Measurements from ENCODE around the gene PTPRA.
A peak's percentile ranks its signal among the peaks of the same experiment; 100 is the strongest.
"Not testable (repeated sequence)": the region's sequence is repeated elsewhere in the genome, so short reads cannot be mapped to it uniquely, and the experiment has no call there.

Gene PTPRA

DNA sequence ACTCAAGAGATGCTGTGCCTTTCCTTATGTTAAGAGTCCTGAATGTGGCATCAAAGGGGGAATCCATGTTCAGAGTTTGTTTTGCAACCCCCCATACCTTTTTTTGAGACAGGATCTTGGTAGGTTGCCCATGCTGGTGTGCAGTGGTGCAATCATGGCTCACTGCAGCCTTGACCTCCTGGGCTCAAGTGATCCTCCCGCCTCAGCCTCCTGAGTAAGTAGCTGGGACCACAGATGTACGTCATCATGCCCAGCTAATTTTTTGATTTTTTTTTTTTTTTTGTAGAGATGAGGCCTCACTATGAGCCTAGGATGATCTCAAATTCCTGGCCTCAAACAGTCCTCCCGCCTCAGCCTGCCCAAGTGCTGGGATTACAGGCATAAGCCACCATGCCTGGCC, 16.5 kb downstream of the PTPRA start:
- DNase-seq (ENCODE audit: low spot score), result no peak

DNA sequence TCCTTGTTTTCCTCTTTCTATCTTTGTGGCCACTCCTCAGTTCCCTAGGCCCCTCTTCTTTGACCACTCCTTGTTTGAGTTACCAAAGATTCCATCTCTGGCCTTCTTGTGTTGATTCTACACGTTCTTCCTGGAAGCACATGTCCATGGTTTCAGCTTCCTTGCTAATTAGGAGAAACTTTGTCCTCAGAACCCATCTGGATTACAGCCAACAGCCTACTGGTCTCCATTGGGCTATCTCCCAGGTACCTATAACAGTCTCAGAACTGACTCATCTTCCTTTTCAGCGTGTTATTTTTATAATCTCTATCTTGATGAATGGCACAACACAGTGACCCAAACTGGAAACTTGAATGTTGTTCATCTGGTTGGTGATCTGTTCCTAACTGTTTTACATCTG, 17.5 kb downstream of the PTPRA start:
- no peak for DNase-seq (ENCODE audit: low spot score)

DNA sequence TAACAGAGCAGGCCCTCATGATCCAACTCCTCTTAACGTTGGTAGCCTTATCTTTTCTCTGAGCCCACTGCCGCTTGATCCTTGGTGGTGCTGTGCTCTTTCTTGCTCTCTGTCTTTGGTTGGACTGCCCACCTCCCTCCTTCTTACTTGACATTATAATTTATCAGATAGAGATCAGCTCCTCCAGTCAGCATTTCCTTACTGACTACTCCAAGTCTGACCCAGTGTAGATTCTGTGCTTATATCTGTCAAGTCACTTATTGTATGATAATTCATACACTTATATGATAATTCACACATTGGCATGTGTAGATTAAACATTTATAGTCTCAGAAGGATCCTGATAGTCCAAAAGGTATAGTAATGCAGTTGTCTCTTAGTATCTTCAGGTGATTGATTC, 18.1 kb downstream of the PTPRA start:
- DNase-seq (ENCODE audit: low spot score), result no peak

DNA sequence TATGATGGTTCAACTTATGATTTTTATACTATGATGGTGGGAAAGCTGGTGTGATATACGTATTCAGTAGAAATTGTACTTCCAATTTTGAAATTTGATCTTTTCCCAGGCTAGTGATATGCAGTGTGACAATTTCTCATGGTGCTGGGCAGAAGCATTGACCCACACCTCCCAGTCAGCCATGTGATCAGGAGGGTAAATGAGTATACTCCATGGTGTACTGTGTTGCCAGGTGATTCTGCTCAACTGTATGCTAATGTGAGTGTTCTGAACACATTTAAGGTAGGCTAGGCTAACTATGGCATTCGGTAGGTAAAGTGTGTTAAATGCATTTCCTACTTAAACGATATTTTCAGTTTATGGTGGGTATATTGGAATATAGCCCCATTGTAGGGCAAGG, 19.1 kb downstream of the PTPRA start:
- no peak for DNase-seq (ENCODE audit: low spot score)

DNA sequence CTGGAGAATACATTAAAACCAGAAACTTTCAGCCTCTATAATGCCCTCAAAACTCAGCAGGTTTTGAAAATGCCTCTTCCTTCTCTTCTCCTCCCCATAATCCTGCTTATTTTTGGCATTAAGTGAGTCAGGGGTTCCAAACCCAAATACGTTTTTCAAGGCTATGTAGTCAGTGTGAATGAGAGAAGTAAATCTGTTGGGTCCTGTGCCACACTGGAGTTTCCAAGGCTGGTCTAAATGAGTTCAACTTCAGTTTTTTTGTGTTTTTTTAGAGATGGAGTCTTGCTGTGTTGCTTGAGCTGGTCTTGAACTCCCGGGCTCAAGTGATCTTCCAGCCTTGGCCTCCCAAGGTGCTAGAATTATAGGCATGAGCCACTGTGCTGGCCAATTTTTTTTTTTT, 20.9 kb downstream of the PTPRA start:
- no peak for DNase-seq (ENCODE audit: low spot score)

DNA sequence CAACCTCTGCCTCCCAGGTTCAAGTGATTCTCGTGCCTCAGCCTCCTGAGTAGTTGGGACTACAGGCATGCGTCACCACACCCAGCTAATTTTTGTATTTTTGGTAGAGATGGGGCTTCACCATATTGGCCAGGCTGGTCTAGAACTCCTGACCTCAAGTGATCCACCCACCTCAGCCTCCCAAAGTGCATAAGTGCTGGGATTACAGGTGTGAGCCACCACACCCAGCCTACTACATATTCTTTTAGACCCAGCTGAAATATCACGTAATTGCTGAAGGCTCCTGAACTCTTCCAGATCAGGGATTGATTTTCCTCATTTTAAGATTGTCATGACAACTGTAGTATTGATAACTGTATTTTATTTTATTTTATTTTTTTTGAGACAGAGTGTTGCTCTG, 21.9 kb downstream of the PTPRA start:
- DNase-seq (ENCODE audit: low spot score), result not testable (repeated sequence)

DNA sequence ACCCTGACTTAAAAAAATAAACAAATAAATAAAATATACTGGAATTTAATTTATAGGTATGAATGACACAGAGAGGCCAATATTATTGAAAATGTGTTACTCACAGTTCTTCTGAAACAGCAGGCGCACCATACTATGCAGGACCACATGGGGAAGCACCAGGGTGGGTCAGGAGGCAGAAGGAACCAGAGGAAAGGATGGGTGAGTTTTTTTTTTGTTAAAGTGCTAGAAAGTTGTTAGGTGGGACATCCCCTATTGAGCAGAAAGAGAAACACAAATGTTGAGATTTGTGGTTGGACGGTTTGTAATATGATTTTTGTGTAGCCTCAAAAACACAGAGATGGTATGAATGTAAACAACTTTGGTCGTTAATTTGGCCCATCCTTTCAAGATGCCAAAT, 26.0 kb downstream of the PTPRA start:
- DNase-seq (ENCODE audit: low spot score), result no peak

DNA sequence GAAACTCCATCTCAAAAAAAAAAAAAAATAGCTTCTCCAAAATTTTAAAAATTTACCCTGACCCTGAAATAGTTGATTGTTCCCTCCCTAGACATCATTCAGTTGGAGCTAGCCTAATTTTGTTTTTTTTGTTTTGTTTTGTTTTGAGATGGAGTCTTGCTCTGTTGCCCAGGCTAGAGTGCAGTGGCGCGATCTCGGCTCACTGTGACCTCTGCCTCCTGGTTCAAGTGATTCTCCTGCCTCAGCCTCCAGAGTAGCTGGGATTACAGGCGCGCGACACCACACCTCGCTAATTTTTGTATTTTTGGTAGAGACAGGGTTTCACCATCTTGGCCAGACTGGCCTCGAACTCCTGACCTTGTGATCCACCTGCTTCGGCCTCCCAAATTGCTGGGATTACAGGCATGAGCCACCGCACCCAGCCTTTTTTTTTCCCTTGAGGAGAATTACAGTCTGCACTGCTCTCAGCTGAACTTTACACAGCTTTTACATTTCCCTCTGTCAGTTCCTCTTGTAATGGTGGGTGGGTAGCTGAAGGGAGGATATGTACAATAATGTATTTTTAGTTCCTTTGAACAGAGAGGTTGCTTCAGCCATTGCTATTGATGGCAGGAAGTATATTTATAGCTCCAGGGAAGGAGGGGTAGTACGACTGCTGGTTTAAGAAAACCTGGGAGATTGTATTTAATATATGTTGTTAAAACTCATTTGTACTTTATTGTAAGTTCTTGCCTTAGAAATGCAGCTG, 27.7 kb downstream of the PTPRA start:
- DNase-seq (ENCODE audit: low spot score), result peak; percentile 25

DNA sequence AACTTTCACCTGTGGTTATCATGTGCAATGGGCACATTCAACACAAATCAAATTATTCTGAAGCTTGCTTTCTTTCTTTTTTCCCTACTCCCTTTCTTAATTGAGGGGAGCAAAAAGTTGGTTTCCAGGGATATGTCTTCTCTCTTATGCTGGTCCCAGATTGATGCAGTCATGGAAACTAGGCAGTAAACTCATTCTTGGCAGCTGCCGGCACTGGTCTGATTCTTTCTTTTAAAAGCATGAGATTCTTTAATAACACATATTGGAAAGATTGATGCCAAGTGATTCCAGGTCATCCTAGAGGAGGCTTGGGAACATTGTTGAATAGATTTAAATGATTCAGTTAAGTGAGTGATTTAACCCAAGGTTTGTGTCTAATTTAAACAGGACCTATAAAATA, 29.0 kb downstream of the PTPRA start:
- DNase-seq (ENCODE audit: low spot score), result no peak

DNA sequence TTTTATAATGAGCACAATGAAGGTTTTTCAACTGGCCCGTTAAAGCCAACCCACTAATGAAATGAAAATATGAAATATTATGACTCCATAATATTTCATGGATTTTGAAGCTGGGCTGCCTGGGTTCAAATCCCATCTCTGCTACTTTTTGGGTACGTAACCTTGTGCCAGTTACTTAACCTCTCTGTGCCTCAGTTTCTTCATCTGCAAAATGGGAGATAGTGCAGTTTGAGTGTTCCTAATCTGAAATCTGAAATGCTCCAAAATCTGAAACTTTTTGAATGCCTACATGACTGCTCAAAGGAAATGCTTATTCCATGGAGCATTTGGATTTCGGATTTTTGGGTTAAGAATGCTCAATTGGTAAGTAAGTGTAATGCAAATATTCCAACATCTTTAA, 29.5 kb downstream of the PTPRA start:
- DNase-seq (ENCODE audit: low spot score), result no peak

DNA sequence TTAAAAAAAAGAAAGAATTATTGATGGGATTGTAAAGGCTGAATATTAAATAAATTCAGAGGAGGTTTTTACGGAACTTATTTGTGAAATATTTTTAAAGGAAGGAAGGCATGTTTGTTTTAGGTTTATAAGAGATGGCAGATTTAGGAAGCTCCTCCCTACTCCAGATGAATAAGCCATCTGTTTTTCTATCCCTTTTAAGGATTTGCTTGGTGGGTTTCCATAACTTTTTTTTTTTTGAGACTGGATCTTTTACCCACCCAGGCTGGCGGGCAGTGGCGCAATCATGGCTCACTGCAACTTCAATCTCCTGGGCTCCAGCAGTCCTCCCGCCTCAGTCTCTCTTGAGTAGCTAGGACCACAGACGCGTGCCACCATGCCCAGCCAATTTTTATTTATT, 30.4 kb downstream of the PTPRA start:
- DNase-seq (ENCODE audit: low spot score), result no peak

DNA sequence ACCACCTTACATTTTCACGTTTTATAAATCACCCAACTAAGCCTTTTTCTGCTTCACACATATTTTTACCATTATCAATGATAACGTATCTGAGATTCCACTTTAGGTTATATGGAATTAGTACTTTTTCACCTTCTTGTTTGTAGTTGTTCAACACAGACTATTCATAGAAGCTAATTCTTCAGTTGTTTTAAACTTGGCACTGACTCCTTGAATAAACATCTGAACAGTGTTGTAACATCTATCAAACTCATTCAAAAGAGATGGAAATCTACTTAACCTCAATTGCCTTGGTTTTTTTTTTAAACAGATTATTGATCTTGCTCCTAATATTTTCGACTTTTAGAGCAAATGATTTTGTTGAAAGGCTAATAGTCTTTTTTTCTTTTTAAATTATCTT, 34.2 kb downstream of the PTPRA start:
- DNase-seq (ENCODE audit: low spot score), result no peak

DNA sequence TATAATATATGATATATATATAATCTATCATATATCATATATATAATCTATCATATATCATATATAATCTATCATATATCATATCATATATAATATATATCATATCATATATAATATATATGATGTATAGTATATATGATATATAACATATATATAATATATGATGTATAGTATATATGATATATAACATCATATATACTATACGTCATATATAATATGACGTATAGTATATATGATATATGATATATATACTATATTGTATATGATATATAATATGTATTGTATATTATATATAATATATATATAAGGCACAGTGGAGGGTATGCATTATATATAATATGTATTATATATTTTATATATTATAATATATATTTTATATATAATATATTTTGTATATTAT, 36.7 kb downstream of the PTPRA start:
- DNase-seq (ENCODE audit: low spot score), result no peak

DNA sequence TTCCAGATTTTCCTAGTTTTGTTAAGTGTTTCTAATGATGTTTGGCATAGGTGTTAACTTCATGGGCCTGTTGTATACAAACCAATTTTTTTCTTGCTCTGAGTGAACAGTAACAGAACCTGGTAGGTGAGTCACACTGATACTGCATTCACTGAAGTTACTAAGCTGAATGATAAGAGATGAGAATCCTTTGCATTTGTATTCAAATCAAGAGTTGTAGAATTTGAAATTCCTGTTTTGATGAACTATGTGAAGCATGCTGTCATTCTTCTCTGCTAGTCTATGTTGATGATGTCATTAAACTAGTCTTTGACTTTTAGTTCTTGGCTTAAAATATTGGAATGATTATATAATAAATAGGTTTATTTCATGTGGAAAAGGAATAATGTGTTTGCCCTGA, 37.9 kb downstream of the PTPRA start:
- DNase-seq (ENCODE audit: low spot score), result no peak

DNA sequence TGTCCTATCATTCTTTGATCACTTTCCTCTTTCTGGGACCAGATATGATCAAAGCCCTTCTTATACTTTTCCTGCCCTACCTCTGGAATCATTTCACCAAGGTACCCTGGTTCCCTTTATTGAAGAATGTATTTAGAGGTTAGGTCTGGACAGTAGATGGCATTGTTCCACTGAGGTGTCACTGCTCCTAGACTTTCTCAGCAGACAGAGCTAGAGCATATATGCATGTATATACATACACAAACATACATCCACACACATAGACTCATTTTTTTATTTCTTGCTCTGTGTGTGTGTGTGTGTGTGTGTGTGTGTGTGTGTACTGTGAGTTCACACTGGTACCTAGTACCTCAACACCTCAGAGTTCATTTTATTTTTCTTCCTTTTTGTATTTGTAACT, 40.9 kb downstream of the PTPRA start:
- peak; percentile 26 for DNase-seq (ENCODE audit: low spot score)

DNA sequence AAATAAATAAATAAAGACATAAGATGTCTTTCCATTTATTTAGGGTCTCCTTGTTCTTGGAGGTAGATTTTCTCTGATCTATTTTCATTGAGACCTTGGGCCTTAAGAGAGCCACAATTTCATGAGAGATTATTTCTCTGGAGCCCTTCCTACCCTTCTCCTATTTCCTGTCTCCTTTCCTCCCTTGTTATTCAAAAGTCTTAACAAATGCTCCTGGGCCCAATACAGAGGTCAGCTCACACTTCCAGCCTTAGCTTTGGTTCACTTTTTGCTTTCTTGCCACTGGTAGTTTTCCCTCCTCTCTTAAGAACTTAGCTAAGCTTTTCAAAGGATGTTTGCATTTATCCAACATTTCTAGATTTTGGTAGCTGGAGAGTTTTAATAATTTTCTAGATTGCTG, 44.0 kb downstream of the PTPRA start:
- DNase-seq (ENCODE audit: low spot score), result no peak

DNA sequence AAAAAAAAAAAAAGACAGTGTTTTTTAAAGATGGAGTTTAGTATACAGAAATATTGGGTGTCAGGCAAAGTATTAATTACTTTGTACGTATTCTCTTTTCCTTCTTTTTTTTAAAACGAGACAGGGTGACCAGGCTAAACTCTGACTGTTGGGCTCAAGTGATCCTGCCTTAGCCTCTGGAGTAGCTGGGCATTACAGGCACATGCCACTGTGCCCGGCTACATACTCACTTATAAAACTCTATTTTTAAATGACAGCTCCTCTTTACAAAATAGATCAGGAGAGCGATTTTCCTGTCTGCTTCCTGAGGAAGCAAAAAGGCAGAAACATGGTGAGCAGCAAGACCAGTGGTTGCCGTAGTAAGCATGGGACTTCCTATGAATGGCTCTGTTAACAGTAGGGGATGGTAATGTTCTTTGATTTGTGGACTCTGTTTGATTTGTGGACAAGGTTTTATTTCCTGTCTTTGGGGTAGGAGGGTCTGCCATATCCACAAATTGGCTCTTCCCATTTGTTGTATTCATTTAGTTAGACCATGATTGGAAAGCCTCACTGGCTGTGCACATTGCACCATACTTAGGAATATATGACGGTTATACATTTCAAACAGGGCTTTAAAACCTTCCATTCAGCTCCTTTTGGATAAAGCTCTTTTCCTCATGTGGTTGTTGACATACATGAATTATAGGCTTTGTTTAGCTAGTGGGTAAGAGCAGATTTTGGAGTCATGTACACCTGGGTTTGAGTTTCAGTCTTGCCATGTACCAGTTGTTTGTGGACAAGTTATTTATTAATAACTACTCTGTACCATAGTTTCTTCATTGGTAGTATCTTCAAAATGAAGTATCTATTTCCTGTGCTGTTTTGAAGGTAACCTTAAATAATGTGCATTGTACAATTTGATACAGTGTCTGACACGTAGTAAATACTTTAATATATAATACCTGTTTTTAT, 45.1 kb downstream of the PTPRA start:
- DNase-seq (ENCODE audit: low spot score), result no peak

DNA sequence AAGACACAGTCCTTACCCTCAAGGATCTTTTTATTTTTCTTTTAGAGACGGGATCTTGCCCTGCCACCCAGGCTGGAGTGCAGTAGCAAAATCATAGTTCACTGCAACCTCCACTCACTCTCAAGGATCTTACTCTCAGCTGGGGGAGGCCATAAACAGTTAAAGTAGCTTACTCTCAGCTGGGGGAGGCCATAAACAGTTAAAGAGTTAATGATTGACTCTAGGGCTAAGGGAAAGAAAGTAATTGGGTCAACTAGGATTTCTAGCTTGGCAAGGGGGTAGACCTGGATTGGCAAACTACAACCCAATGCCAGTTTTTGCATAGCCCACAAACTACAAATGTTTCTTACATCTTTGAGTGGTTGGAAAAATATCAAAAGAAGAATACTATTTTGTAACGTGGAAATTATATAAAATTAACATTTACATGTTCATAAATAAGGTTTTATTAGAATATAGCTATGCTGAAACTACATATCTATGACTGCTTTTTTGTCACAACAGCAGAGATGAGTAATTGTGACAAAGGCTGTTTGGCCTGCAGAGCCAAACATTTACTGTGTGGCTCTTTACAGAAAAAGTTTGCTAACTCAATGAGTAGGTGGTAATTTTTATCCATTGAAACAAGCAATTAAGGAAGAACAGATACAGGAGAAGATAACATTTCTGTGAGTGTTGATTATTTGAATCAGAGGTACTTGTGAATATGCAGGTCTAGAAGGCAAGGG, 46.4 kb downstream of the PTPRA start:
- no peak for DNase-seq (ENCODE audit: low spot score)

DNA sequence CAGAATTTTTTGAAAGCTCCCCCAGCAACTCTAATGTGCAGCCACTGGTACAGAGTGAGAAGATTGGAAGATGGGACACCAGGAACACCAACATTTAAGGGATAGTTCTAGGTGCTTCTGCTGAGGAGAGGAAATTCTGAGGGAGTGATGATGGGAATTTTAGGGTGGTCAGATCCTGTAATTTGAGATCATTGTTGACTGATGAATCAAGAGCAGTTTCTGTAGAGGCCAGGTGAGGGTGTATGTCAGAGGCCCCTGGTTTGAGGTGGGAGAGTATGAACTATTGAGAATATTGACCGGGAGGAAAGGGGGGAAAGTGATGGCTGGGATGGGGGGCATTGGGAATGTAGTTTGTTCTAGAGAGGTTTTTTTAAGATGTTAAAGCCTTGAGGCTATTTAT, 47.2 kb downstream of the PTPRA start:
- no peak for DNase-seq (ENCODE audit: low spot score)

DNA sequence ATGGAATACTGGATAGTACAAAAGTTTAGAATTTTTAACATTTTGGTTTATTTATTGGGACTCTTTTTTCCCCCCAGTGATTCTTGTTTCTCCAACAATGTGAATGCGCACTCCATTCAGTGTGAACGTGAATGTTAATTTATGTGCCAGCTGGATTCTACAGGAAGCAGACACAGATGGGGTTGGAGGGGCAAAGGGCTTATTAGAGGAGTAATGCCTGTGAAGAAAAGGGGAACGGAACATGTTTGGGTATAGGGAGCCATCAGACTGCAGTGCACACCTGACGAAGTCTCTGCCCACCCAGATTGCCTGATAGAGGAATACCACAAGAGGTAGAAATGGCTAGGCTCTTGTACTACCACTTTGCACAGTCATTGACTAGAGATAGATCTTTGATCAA, 48.2 kb downstream of the PTPRA start:
- no peak for DNase-seq (ENCODE audit: low spot score)

DNA sequence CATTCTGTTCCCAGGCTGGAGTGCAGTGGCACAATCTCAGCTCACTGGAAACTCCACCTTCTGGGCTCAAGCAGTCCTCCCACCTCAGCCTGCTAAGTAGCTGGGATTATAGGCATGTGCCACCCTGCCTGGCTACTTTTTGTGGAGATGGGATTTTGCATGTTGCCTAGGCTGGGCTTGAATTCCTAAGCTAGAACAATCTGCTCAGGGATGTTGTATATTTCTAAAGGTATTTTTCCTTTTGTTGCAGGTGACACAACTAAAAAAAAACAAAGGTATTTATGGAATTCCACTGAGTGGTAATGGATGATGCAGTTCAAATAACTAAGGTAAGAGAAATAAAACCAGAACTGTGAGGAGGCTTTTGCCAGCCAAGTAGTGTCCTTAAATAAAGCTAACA, 49.7 kb downstream of the PTPRA start:
- DNase-seq (ENCODE audit: low spot score), result no peak

DNA sequence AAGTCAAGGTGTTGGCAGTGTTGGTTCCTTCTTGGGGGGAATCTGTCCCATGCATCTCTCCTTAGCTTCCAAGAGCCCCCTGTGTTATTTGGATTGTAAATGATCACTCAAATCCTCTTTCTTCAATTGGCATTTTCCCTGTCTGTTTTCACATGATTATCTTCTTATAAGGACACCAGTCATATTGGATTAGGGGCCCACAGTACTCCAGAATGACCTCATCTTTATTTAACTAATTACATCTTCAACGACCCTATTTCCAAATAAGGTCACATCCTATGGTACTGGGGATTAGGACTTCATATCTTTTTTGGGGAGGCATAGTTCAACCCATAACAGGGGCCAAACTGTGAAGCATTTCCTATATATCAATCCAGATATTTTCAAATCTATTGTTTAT, 57.3 kb downstream of the PTPRA start:
- DNase-seq (ENCODE audit: low spot score), result no peak

DNA sequence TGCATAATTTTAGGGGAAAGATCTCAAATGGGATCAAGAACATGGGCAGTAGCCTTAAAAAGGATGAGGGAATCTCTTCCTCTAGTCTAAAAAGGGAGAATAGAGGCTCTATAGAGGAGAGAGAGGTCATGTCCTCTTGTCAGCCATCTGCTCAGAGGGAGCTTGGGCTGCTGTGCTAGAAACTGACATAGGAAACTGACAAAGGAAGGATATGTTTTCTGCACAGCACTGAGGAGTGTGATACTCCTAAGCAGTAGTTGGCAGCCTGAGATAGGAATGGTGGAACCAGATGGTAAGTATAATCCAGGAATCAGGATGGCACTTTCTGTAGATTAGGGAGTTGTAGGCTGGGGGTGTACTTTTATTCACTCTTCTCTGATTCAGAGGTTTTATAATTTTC, 59.2 kb downstream of the PTPRA start:
- DNase-seq (ENCODE audit: low spot score), result no peak
